ENCODE results near the gene STXBP5. TPM values are rescaled to one million over a fixed set of nuclear protein-coding genes. Genes with fewer than 3 reads are reported as not detected.

The STXBP5 gene
- polyA plus RNA-seq, 4 donors, result 12.4 to 16.9 (median 13.7) TPM

DNA sequence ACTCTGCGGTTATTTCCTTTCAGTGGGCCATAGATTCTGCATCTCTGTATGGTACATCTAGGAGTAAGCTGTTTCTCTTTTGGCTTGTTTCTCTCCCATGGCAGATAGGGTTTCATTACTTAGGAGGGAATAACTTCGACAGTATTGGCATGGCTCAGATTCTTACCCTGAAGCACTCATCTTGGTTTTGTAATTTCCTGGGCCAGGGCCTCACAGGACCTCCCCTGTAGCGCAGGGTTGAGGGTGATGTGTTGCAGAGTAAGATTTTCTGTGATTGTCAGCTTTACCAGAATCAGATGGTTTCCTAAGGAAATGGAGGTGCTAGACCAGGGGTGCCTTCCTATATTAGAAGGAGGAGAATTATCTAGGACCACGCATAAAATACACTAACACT, 78.3 kb downstream of the STXBP5 start:
- no peak for DNase-seq (ENCODE audit: low read depth in 4 of 4, low spot score in 3 of 4)

DNA sequence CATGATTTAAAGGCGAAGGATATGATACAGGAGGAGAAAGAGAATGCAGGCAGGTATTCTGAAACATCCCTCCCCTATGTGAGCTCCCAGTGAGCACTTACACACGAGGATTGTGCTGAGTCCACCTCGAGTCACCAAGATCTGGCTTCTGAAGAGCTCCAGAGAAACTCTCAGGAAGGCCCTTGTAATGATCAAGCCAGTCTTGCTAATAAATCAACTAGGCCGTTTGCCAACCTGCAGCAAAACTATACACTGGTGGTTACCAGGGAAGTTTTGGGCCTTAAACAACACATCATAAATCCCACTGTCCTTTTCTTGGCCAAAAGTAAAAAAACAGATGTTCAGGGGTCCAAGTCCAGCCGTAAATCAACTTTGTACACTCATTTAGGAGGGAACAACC, 79.2 kb downstream of the STXBP5 start:
- DNase-seq (ENCODE audit: low read depth in 4 of 4, low spot score in 3 of 4), result peak; percentile 23 to 33 (median 31)

DNA sequence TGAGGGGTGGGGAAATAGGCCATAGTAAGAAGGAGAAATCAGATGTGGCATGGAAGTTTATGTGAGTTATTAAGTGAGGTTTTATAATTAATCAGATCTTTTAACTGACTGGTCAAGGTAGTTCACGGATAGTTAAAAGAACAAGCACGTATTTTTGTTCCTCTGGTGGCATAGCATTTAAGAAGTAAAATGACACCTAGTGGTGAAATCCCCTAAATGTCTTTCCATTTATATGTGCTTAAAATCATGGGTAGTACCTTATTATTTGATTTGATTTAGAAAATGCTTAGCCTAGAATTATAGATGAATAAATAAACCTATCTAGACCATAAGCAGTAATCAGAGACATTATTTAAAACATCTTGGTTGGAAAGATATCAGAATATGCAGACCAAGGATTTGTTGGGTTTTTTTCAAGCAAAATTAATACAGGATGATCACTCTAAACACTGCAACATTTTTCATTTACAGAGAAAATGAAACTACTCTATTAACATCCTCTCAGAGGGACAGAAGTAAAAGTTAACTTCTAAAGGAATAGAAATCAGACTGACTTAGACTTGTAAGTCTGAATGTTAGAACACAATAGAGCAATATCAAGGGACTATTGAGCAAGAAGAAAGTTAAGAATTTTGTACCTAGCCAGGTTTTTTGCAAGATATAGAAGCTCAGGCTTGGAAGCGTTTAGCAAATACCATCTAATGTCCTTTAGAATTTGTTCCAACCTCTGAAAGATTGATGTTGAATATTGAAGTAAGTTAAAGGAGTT, 81.1 kb downstream of the STXBP5 start:
- peak in 2 of 4 donors; percentile 16 to 22 for DNase-seq (ENCODE audit: low read depth in 4 of 4, low spot score in 3 of 4)

DNA sequence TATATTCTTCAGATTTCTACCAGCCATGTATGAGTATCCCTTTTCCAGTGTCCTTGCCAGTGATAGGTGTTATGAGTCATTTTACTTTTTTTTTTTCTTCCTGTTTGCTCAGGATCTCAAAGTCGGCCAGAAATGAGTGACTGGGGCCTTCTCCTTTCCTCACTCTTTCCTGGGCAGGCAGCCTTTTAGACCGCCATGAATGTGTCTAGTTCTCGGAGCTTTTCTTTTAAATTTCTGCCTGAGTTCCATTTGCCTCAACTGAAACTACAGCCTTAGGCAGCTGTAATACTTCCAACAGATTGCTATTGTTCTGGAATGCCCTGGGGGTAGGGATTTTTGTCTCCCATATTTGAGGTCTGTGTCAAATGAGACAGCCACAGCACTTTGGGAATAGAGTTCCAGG, 83.7 kb downstream of the STXBP5 start:
- no peak for DNase-seq (ENCODE audit: low read depth in 4 of 4, low spot score in 3 of 4)

DNA sequence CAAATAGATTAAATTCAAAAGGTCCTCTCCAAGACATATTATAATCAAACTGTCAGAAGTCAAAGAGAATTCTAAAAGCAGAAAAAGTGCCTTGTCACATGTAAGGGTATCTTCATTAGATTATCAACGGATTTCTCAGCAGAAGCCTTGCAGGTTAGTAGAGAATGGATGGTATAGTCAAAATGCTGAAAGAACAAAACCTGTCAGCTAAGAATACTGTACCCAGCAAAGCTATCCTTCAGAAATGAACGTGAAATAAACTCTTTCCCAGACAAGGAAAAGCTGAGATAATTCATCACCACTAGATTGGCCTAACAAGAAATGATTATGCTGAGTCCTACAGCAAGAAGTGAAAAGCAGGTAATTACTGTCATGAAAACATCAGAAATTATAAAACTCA, 92.9 kb downstream of the STXBP5 start:
- no peak for DNase-seq (ENCODE audit: low read depth in 4 of 4, low spot score in 3 of 4)

DNA sequence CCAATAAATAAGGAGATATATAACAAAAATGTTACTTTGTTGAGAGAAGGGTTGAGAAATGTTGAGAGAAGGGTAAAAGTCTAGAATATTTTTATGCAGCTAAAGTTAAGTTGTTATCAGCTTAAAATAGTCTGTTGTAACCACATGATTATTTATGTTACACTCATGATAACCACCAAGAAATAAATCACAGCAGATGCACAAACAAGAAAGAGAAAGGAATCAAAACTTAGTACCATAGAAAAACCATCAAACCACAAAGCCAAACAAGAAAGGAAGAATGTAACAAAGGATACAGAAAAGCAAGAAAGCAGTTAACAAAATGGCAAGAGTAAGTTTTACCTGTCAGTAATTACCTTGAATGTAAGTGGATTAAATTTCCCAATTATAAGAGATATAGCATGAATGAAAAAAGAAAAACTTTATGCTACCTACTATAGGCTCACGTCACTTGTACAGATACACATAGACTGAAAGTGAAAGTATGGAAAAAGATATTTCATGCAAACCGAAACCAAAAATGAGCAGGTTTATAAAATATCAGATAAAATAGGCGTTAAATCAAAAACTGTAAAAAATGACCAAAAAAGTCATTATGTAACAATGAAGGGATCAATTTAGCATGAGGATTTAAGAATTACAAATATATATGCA, 93.6 kb downstream of the STXBP5 start:
- no peak for DNase-seq (ENCODE audit: low read depth in 4 of 4, low spot score in 3 of 4)

DNA sequence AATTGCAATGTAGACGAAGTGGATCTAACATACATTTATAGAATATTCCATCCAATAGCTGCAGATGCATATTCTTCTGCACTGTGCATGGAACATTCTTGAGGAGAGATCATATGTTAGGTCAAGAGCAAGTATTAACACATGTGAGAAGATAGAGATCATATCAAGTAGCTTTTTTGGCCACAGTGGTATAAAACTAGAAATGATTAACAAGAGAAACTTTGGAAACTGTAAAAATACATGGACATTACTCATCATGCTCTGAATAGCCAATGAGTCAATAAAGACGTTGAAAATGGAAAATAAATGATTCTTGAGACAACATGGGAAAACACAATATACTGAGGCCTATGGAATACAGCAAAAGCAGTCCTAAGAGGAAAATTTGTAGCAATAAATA, 94.2 kb downstream of the STXBP5 start:
- no peak for DNase-seq (ENCODE audit: low read depth in 4 of 4, low spot score in 3 of 4)

DNA sequence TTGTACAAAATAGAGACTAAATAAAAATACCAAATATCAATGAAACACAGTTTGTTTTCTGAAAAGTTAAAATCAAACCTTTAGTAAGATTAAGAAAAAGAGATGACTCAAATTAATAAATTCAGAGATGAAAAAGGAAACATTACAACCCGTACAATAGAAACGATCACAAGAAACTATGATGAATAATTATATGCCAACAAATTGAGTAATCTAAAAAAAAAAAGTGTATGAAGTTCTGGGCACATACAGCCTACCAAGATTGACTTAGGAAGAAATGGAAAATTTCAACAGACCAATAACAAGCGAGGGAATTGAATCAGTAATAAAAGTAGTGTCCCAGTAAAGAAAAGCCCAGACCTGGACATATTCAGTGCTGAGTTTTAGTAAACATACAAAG, 94.8 kb downstream of the STXBP5 start:
- DNase-seq (ENCODE audit: low read depth in 4 of 4, low spot score in 3 of 4), result no peak

DNA sequence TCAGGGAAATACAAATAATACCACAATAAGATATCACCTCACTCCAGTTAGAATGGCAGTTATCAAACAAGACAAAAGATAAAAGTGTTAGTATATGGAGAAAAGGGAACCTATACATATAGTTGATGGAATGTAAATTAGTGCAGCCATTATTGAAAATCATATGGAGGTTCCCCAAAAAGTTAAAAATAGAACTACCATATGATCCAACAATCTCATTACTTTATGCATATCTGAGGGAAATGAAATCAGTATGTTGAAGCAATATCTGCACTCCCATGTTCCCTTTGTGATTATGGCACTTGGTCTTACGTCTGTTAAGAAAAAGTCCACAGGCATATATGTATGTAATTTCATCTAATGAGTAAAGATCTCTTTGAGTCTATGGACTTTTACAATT, 96.9 kb downstream of the STXBP5 start:
- no peak for DNase-seq (ENCODE audit: low read depth in 4 of 4, low spot score in 3 of 4)

DNA sequence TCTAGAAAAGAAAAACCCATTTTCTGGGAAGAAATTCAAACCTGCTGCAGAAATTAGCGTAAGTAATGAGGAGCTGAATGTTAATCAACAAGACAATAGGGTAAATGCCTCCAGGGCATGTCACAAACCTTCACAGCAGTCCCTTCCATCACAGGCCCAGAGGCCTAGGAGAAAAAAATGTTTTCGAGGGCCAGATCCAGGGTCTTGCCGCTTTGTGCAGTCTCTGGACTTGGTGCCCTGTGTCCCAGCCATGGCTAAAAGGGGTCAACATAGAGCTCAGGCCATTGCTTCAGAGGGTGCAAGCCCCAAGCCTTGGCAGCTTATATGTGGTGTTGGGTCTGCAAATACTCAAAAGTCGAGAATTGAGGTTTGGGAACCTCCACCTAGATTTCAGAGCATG, 99.8 kb downstream of the STXBP5 start:
- no peak for DNase-seq (ENCODE audit: low read depth in 4 of 4, low spot score in 3 of 4)

DNA sequence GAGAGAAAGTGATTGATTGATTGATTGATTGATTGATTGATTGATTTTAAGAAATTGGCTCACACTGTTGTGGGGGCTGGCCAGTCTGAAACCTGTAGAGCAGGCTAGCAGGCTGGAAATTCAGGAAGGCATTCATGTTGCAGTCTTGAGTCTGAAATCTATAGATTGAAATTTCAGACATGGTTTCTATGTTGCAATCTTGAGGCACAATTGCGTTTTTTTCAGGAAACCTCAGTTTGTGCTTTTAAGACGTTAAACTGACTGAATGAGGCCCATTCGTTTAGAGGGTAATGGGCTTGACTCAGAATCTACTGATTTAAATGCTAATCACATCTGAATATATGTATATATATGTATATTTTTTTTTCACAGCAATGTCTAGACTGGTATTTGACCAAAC, 106.3 kb downstream of the STXBP5 start:
- no peak for DNase-seq (ENCODE audit: low read depth in 4 of 4, low spot score in 3 of 4)

DNA sequence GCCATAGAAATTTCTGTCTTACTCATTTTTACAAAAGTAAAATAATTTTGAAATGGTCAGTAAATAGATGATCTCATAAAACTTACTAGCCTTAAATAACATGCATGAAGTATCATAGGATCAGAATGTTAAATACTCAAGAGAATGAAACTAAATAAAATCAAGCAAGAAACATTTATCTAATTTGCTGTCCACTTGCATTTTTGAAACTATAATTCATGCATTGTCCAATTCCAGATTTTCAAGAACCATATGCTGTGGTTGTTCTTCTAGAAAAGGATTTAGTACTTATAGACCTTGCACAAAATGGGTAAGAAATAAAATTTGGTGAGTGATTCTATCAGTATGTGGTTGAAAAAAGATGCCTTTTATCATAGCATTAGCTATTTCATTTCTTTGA, 107.0 kb downstream of the STXBP5 start:
- DNase-seq (ENCODE audit: low read depth in 4 of 4, low spot score in 3 of 4), result no peak

DNA sequence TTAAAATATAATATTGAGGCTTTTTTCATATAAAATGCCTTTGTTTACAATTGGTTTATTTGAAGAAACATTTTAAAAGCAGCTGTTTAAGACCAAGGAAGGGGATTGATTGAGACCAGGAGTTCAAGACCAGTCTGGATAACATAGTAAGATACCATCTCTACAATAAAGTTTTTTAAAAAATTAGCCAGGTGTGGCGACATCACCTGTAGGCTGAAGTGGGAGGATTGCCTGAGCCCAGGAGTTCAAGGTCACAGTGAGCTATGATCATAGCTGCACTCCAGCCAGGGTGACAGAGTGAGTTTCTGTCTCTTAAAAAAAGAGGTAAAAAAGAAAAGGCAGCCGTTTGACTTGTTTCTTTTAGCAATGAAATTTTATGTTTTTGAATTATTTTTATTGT, 117.0 kb downstream of the STXBP5 start:
- no peak for DNase-seq (ENCODE audit: low read depth in 4 of 4, low spot score in 3 of 4)

DNA sequence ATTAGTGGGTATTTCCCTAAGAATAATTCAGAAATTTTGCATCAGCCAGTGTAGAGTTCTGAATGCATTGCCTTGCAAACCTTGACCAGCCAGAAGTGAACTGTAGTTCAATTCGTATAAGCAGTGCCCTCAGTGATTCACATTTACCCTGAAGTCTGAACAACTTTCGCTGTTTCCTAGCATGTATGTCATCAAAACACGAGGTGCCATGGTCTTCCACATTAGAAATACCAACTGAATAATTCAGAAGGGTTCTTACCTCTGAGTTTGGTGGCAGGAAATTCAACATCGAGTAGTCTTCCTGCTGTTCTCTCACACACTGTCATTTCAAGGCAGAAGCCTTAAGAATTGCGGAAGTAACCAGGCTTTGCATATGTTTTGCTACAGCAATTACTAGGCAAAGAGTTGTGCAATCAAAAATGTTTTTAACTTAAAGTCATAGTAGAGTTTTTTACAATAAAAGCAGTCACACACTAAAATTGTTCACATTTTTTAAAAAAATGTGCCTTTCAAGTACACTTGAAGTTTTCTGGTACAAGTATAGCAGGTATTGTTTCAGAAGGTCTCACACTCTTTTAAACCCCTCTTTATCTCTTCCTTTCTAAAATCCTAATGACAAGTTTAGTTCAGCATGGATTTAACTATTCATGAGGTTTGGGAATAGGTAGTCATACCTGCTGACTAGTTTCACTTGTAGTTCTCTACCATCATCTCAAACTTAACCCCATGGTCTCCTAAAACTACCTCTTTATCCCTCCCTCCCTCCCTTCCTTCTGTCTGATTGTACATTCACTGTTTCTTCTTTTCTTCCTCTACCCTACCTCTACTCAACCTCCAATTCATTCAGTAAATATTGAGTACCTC, 118.3 kb downstream of the STXBP5 start:
- DNase-seq (ENCODE audit: low read depth in 4 of 4, low spot score in 3 of 4), result no peak

DNA sequence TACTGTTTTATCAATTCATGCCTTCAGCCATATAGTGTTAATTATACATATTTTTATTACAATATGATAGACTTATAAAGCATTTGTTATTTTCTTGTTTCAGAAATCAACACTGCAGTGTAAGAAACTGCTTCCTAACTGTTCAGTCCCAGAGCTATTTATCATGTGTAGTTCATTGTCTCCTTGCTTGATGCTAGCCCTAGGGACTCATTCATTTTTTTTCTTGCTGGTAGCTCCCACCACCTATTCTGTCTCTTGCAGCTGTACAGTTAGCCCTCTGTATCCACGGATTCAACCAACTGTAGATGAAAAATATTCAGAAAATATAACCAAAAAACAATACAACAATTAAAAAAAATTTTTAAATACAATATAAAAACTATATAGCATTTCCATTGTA, 121.3 kb downstream of the STXBP5 start:
- DNase-seq (ENCODE audit: low read depth in 4 of 4, low spot score in 3 of 4), result no peak

DNA sequence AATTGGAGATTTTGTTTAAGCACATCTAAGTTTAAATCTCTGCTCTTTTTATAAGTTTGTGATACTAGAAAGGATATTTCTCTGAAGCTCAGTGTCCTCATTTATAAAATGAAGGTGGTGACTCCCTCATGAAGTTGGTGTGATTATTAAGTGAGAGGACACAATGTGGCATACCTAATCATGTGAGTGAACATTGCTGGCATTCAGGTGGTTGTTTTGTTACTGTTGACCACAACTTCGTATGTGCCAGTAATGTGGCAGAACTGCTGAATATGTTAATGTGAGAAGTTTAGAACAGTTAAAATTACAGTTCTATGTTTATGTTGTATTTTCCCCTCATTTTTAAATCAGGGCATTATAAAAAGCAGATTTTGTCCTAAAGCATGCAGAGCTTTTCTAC, 127.2 kb downstream of the STXBP5 start:
- DNase-seq (ENCODE audit: low read depth in 4 of 4, low spot score in 3 of 4), result no peak

DNA sequence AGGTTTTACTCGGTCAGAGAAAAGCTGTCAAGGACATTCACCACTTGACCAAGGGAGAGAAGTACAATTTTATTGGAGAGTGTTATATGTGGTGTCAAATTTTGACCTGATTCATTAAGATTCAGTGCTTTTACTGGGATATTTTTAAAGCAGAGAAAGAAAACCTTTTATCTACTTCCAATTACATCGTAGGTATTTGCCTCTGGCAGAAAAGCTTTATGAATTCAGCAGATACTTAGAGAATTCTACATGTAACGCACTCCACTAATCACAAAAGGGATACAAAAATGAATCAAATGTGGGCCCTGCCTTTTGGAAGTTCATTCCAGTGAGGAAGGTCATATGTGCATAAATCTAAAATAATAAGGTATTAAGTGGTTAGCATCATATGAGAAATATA, 133.7 kb downstream of the STXBP5 start:
- DNase-seq (ENCODE audit: low read depth in 4 of 4, low spot score in 3 of 4), result no peak

DNA sequence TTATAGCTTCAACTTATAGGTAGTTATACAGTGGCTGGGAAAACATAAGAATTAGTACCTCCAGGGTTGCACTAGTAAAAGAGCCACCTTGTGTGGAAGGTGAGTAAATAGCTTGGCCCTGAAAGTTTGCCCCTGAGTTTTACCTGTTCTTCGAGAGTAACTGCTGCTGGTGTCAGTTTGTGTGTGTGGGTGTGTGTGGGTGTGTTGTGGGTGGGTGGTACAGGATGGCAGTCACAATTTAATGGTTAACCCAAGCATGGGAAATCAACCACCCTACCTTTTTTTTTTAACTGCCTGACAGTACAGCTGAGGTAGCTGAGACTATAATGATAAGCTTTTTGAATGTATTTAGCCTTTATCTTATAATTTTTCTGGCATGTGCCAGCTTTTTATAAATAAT, 137.3 kb downstream of the STXBP5 start:
- DNase-seq (ENCODE audit: low read depth in 4 of 4, low spot score in 3 of 4), result peak in 3 of 4 donors; percentile 5 to 33 (median 26)

DNA sequence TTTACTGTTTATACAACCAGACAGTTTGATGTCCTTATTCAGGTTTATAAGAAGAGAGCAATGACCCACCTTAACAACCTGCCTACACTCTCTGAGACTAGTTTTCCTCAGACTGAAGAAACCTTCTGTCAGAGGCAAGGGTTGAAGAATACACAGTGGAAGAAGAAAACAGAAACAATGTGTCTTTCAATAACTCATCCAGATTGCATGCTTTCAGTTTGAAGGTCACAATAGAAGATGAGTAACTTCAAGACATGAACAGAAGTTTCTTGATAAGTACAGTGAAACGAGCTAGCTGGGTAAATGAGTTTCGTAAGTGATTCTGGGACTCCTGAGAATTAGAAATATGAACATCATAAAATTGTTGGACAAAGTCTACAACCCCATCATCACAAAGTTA, 141.7 kb downstream of the STXBP5 start:
- DNase-seq (ENCODE audit: low read depth in 4 of 4, low spot score in 3 of 4), result no peak

DNA sequence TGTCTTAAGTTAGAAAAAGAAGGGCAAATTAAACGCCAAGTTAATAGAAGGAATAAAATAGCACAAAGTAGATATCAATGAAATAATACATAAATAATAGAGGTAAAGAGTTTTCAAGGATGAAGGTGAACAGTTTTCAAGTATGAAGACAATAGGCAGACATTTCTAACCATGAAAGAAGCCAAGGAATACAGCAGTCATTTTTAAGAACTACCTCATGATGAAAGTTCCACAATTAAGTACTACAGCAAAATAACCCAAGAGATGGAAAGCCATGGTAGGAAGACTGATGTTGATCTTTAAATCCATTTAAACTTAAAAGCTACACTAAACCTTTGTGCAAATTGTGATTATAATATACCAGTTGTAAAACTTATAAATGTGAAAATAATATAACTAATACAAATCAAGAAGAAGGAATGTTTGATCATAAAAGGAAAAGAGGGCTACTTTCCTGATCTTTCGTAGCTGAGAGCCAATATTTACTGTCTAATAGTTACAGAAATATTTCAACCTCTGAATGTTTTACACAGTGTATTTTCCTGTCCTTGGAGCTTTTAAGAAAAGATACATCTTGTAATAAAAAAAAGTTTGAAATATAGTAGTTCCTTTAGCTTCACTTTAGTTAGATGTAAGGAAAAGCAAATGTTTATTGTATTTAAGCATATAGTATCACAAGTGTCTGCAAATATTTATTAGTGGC, 143.1 kb downstream of the STXBP5 start:
- no peak for DNase-seq (ENCODE audit: low read depth in 4 of 4, low spot score in 3 of 4)

All from right renal pelvis (tissue), 4 donors.